LNCaP clone FGC (cell line): ENCODE data around the gene TBX18.

Source experiments
- DNase-seq: peaks from one replicate; pipeline ENCODE4 v3.0.0-alpha.2; 2011; ENCODE audit warnings: low read depth
- H3K4me3 ChIP-seq: 2 replicates; pipeline ENCODE4 v1.5.1; 2011; ENCODE audit warnings: mild to moderate bottlenecking, low read depth, low read length, control low read depth
- TF ChIP-seq, protein P1 (sequence below): IDR thresholded peaks from 2 replicates; pipeline ENCODE4 v1.5.1; 2012; ENCODE audit warnings: mild to moderate bottlenecking; ENCODE audit not compliant: control insufficient read depth, insufficient read depth; ENCODE audit errors: extremely low read depth

The TBX18 gene

DNA sequence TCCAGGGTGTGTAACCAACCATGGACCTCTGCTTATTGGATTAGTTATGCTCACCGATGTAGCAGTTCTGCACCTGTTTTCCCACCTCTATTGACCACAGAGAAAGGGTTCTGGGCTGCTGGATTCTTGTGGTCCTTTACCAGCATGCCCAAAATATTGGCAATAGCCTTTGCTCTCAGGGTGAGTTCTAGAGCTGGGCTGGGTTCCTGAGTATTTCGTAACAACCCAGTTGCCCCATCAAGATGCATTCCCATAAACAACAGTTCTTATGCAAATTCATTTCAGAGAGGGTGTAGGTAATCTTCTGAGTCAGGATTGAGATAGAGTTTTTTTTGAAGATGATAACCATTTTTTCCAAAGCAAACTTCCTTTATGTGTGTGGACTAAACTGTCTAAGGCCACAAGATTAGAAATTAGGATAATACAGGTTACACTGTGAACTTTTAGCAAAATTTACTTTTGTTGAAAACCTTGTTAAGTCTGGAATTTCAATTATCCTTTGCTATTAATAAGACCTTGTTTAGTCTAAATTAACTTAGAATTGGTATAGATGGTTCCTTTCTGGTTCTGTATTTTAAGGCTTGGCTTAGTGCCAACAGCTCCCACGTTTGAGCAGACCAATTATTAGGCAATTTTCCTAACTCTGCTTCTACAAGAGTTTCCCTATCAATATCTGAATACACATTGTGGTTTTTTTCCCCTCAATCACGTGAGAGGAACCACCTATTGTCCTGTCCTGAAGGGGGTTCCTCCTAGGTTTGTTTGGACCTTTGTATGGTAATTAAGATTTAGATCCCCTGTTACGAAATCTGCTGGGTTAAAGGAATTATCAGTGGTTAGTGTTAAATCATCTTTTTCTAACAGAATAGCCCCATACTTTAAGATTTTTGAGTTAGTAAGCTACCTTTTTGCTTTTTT, 46.1 kb downstream of the TBX18 start:
- no peak overlapping the region for H3K4me3 ChIP-seq
- no peak for DNase-seq
- TF ChIP-seq, protein P1, sequence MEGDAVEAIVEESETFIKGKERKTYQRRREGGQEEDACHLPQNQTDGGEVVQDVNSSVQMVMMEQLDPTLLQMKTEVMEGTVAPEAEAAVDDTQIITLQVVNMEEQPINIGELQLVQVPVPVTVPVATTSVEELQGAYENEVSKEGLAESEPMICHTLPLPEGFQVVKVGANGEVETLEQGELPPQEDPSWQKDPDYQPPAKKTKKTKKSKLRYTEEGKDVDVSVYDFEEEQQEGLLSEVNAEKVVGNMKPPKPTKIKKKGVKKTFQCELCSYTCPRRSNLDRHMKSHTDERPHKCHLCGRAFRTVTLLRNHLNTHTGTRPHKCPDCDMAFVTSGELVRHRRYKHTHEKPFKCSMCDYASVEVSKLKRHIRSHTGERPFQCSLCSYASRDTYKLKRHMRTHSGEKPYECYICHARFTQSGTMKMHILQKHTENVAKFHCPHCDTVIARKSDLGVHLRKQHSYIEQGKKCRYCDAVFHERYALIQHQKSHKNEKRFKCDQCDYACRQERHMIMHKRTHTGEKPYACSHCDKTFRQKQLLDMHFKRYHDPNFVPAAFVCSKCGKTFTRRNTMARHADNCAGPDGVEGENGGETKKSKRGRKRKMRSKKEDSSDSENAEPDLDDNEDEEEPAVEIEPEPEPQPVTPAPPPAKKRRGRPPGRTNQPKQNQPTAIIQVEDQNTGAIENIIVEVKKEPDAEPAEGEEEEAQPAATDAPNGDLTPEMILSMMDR, result no peak

DNA sequence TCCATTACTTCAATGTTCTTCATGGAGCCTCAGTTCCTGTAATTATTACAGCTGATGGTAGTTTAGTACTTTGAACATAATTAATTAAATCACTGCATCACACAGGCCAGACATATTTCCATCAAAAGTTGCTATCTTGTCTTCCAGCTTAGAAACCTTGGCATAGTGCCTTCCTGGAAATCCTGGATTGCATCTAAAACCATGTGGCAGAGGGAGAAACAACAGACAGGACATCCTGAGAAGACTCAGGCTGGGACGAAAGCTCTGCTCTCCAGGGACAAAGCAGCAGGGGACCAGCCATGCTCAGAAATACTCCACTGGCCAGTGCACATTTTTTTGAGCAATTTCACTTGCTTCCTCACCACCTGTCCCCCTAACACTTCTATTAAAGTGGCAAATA, 55.3 kb downstream of the TBX18 start:
- TF ChIP-seq, protein P1, result no peak
- H3K4me3 ChIP-seq, result no peak overlapping the region
- DNase-seq, result no peak

DNA sequence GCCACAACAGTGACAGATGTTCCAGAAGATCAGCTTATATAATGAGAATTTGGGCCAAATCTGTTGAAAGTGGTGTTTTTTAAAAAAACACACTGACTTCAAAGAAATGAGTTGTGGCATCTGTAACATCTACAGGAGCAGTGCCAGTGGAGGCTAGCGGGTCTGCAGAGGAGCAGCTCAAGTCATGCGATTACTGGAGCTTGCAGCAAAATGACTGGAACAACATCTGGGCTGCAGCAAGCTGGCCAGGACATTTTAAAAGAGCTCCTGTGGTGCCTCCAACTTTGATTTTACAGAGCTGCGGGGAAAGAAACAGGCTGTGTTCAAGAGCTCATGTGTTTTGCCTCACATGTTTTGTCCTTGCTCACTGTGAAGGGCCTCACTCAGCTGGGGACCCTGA, 57.2 kb downstream of the TBX18 start:
- H3K4me3 ChIP-seq, result no peak overlapping the region
- DNase-seq, result no peak
- TF ChIP-seq, protein P1, result no peak

DNA sequence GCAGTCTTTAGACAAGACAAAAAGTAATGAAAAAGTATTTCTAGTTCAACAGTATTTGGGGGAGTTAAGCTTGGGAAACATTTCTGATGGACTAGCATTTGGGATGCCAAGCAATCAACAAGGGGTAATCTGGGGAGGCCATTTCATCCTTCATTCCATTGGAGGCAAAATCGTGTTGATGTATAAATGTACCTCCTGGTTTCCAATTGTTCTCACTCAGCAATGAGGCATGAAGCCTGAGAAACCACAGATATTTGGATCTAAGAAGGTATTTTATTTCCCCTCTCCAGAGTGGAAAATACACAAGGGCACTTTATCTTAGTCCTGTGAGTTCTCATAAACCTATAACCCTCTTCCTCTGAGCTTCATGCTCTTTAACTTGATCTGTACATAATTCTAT, 68.2 kb downstream of the TBX18 start:
- no peak overlapping the region for H3K4me3 ChIP-seq
- DNase-seq, result no peak
- TF ChIP-seq, protein P1, result no peak

DNA sequence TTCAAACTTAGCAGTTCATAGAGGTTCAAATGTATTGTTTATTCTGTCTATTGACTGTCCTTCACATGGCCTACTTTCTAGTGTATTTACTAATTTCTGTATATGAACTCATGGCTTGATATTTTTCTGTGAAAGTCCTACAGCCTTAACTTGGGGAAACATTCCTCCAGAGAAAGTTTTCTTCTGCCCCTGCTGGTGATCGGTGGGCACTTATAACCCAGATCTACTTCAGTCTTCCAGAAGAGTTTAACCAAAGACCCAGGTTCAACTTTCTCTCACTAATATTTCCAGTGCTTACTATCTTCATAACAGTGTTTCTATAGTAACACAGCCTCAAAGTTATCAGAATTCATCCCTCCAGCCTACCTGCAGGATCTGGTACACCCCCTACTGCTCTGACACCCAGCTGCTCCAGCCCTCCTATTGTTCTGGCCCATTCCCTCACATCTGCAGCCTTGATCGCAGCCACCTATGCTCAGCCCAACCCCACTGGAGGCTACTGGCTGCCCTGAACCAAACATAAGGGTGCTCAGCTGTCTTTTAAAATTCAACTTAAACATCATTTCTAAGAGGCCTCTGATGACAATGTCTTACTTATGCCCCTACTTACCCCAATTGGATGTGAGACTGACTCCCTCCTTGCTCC, 72.3 kb downstream of the TBX18 start:
- no peak overlapping the region for H3K4me3 ChIP-seq
- DNase-seq, result no peak
- TF ChIP-seq, protein P1, result no peak

DNA sequence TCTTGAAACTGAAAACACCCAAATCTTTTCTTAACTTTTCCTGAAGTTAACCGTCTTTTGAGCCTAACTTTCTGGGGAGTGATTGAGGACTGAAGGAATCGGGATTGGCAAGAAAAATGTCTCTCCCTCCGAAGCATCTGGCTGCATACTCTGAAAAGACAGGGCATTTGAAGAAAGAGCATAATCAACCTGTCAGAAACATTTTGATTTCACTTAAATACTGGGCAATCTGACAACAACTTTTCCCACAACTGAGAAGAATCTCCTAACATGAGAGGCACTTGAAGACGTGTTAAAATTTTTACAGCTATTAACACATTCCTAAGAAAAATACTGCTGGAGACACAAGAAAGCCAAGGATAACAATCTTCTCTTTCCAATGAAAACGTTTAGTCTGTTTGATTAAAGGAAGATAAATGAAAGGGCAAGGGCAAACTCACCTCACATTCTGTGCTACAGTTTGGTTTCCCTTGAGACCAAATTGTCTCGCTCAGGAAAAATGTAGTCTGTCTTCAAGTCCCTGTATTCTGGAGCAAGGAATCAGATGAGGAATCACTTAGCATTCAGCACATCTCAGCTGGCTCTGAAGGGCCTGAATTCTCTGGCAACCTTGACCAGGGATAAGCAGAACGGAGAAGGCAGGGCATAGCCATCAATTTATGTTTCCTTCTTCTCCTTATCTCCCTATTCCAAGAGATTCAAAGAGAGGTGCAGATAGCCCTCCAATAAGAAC, 76.1 kb downstream of the TBX18 start:
- DNase-seq, result no peak
- TF ChIP-seq, protein P1, result no peak
- H3K4me3 ChIP-seq, result no peak overlapping the region
